ENCODE measurements around the gene APOM. TPM values are rescaled to one million over a fixed set of nuclear protein-coding genes. Genes with fewer than 3 reads are reported as not detected.

The APOM gene
- total RNA-seq, 1 donor from 2014 or later, result 2.4 TPM

GRCh38 chr6:31669676-31670075, 14.0 kb downstream of the APOM start, which contains the start of gene LY6G5B:
Gene LY6G5B, plus strand, starts transcription at chr6:31669976. Its CDS starts 975 bp downstream, at chr6:31670951.
- Histone ChIP-seq H3K4me3 (no peak within 1 kb of the TSS), H3K4me1 (peaks cover 35% of the 10 kb centered on the region), H3K9me3 (replicated peaks) (no peaks in the 10 kb centered on the region), H3K27me3 (ENCODE audit: low read depth) (no peaks in the 10 kb centered on the region), H3K27ac (replicated peaks) (no peak within 1 kb of the TSS), H3K36me3 (peaks cover 67% of the 10 kb centered on the region)
- no peak for TF ChIP-seq CTCF (IDR thresholded peaks at IDR 0.05; ENCODE audit: borderline replicate concordance)
- intact Hi-C loops (cut with micrococcal nuclease), result no loop called here
- no peak for DNase-seq

- peaks cover 26% of the 10 kb centered on the region for H3K36me3 ChIP-seq
- H3K4me1 ChIP-seq, result peaks cover 13% of the 10 kb centered on the region
- no peak for TF ChIP-seq CTCF (IDR thresholded peaks at IDR 0.05; ENCODE audit: borderline replicate concordance)
- no peak overlapping the region for H3K27ac ChIP-seq (replicated peaks)
- H3K9me3 ChIP-seq (replicated peaks), result no peaks in the 10 kb centered on the region
- no peaks in the 10 kb centered on the region for H3K27me3 ChIP-seq (ENCODE audit: low read depth)
- intact Hi-C loops (cut with micrococcal nuclease), result no loop called here
- no peak overlapping the region for H3K4me3 ChIP-seq
- DNase-seq, result no peak
Measured at GRCh38 chr6:31676322-31676903, 20.7 kb downstream of the APOM start.

GRCh38 chr6:31676904-31677303, 21.2 kb downstream of the APOM start:
- H3K27ac ChIP-seq (replicated peaks), result no peak overlapping the region
- peaks cover 18% of the 10 kb centered on the region for H3K4me1 ChIP-seq
- no peaks in the 10 kb centered on the region for H3K27me3 ChIP-seq (ENCODE audit: low read depth)
- no peaks in the 10 kb centered on the region for H3K9me3 ChIP-seq (replicated peaks)
- DNase-seq, result no peak
- H3K4me3 ChIP-seq, result no peak overlapping the region
- peaks cover 21% of the 10 kb centered on the region for H3K36me3 ChIP-seq
- intact Hi-C loops (cut with micrococcal nuclease), result no loop called here
- no peak for TF ChIP-seq CTCF (IDR thresholded peaks at IDR 0.05; ENCODE audit: borderline replicate concordance)

- no peak for DNase-seq
- Histone ChIP-seq H3K9me3 (replicated peaks) (no peaks in the 10 kb centered on the region), H3K4me1 (peaks cover 23% of the 10 kb centered on the region), H3K36me3 (peaks cover 10% of the 10 kb centered on the region), H3K27me3 (ENCODE audit: low read depth) (no peaks in the 10 kb centered on the region), H3K4me3 (no peak overlapping the region), H3K27ac (replicated peaks) (no peak overlapping the region)
- intact Hi-C loops (cut with micrococcal nuclease), result no loop called here
- TF ChIP-seq CTCF (IDR thresholded peaks at IDR 0.05; ENCODE audit: borderline replicate concordance), result no peak
Measured at GRCh38 chr6:31677955-31678354, 22.3 kb downstream of the APOM start.

- H3K4me3 ChIP-seq, result peak within 1 kb of the TSS; percentile 74
- no peaks in the 10 kb centered on the region for H3K9me3 ChIP-seq (replicated peaks)
- H3K27ac ChIP-seq (replicated peaks), result peak within 1 kb of the TSS; percentile 72
- H3K36me3 ChIP-seq, result peaks cover 7% of the 10 kb centered on the region
- DNase-seq, result peak; percentile 77
- intact Hi-C loops (cut with micrococcal nuclease), result no loop called here
- no peaks in the 10 kb centered on the region for H3K27me3 ChIP-seq (ENCODE audit: low read depth)
- peak; percentile 81 for TF ChIP-seq CTCF (IDR thresholded peaks at IDR 0.05; ENCODE audit: borderline replicate concordance)
- H3K4me1 ChIP-seq, result peaks cover 27% of the 10 kb centered on the region
Measured at GRCh38 chr6:31680226-31681134, 24.8 kb downstream of the APOM start, which contains the start of gene LY6G5C. Gene LY6G5C, minus strand, starts transcription at chr6:31681067. Its CDS starts 694 bp downstream, at chr6:31680373.

All from left ventricle myocardium inferior (tissue), 1 donor.